Amniotic epithelial cell (primary cell): ENCODE data around the gene UBASH3A.

ENCODE experiments used
- DNase-seq: peaks from one replicate; pipeline ENCODE4 v3.0.0-alpha.2; 2010; ENCODE audit warnings: low read depth

UBASH3A gene, protein sequence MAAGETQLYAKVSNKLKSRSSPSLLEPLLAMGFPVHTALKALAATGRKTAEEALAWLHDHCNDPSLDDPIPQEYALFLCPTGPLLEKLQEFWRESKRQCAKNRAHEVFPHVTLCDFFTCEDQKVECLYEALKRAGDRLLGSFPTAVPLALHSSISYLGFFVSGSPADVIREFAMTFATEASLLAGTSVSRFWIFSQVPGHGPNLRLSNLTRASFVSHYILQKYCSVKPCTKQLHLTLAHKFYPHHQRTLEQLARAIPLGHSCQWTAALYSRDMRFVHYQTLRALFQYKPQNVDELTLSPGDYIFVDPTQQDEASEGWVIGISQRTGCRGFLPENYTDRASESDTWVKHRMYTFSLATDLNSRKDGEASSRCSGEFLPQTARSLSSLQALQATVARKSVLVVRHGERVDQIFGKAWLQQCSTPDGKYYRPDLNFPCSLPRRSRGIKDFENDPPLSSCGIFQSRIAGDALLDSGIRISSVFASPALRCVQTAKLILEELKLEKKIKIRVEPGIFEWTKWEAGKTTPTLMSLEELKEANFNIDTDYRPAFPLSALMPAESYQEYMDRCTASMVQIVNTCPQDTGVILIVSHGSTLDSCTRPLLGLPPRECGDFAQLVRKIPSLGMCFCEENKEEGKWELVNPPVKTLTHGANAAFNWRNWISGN

DNA sequence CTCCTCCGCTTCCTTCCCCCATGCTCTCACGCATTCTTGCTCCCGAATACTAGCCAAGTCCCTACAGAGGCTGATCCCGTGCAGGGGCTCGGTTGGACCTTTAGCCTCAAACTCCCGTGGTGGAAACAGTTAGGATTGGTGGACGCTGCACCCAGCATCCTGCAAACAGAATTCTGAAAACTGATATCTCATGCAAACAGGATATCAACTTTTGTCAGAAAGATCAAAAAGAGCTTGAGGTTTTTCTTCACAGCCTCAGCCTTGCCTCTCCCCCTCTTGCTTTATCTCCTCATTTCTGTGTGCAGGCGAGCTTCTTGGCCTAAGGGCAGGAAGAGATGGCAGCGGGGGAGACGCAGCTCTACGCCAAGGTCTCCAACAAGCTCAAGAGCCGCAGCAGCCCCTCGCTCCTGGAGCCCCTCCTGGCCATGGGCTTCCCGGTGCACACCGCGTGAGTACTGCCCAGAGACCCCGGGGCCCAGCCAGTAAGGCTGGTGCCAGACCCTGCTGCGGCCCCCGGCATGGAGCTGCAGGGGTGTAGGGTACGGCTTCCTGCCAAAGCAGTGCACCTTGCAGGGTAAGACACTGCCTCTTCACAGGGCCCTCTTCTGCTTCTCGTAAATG lies at the start of gene UBASH3A:
UBASH3A (plus strand) TSS at position 292 of the 621 bp plus-strand sequence; CDS start at position 336, 44 bp downstream.
- no peak for DNase-seq

DNA sequence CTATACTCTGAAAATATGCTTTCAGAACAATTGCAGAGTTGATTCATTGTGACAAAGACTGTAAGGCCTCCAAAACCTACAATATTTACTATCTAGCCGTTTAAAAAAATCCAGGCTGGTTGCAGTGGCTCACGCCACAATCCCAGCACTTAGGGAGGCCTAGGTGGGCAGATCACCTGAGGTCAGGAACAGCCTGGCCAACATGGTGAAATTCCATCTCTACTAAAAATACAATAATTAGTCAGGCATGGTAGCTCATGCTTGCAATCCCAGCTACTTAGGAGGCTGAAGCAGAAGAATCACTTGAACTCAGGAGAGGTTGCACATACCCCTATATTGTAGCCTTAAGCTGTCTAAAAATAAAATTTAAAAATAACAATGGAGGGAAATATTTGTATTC lies 47.7 kb upstream of the UBASH3A start:
- DNase-seq = no peak

DNA sequence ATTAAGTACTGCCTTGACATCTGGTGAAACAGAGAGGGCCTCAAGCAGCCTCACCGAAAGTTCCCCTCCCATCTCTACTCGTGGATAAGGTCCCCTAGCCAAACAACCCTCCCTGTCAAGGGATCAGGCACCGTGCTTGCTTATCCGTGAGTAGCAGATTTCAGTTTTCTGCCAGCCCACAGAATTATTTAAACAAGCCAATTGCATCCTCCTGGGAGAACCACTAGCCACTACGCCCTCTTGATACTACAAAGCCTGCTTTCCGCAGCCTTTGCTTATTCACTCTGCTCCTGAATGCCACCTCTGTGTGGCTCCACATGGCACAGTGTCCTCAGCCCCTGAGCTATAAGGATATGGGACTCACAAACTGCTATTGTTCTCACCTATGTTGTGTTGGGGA lies 47.1 kb upstream of the UBASH3A start:
- DNase-seq = no peak

DNA sequence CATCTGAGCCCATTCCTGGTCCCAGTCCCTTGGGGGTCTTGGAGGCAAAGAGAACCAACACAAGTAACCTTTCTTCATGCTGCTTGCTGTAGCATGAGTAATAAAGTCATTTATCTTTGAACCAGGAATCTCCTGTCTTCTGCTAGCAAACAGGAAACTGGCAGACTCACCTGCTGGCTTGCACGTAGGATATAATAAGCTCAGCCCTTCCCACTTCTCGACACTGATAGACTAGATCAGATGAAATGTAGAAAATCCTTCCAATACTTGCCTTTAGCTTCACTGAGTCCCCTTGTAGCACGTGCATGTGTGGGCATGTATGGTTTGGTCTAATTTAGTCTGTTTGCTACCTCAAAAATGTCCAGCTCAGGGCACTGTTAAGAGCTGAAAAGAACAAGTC lies 46.4 kb upstream of the UBASH3A start:
- no peak for DNase-seq

DNA sequence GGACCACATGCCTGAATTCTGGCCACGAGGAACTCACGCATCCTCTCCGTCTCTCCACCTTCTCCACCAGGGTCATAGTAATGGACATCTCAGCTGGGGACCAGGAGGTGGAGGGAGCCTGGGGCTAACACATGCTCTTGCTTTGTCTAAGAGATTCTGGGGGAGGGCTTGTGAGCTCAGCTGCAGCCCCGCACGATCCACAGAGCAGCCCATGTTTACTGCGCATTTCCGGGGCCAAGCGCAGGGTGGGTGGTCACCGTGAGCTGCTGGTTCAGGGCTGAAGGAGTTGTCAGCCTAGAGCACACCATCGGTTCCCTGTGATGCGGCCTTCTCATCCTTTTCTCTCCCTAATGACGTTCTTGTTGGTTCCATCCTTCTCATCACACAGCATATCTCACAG lies 45.4 kb upstream of the UBASH3A start:
- DNase-seq = no peak

DNA sequence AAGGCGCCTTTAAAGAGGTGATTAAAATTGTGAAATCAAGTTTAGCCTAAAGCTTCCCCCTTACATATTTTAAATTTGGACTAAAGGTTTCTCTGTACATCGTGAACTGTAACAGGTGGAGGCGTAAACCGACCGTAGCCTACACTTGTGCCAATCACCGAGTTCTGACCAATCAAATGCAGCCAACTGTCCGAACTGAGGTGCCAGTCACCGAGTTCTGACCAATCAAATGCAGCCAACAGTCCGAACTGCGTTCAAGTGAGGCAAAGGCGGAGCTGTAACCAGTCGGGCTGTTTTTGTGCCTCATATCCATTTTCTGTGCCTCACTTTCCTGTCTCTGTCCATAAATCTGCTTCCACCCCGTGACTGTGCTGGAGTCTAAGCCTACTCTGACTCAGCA lies 44.8 kb upstream of the UBASH3A start:
- DNase-seq = no peak

DNA sequence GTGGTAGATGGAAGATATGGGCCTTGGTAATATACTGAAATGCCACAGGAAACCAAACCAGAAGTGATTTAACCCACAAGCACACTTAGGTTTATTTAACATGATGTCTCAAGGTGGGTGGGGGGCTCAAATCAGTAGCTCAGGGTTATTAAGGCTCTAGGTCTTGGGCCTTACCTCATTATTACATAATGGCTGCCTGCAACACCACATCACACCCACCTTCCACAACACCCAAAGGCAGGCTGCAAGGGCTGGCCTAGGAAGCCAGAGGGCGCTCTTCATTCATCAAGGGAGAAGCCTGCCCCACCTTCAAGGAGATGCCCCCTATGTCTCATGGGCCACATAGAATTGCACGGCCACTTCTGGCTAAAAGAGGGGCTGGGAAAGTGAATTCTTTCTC lies 43.4 kb upstream of the UBASH3A start:
- DNase-seq = no peak

DNA sequence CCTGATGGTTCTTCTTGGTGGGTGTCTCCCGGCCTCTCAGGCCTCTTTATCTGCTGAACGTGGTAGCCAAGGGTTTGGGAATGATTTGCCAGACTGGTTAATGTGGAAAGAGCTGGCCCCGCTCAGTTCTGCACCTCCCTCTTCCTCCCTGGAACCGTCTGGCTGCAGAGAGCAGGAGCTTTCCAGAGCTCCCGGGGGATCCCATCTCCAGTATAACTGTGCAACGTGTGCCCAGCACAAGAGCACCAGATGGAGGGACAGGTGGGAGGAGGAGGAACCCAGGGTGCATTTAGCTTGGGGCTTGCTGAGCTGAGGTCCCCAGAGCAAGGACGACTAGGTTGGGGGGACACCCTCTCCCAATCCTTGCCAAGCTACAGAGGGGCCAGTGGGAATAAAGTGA lies 42.4 kb upstream of the UBASH3A start:
- DNase-seq = no peak

DNA sequence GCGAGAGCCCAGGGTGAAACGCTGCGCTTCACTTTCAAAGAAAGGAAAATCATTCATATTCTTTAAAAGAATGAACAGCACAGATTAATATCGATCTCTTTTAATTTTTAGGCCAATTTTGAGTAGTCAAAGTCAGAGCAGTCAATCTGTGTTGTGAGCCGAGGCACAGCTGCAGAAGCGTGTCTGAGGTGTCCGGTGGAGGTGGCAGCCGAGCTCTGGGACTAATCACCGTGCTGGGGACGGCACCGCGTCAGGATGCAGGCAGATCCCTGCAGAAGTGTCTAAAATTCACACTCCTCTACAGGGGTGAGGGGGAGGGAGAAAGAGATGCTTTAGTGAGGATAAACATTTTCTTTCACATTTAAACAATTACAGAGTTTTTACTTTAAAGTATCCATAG lies 41.5 kb upstream of the UBASH3A start:
- DNase-seq = no peak

DNA sequence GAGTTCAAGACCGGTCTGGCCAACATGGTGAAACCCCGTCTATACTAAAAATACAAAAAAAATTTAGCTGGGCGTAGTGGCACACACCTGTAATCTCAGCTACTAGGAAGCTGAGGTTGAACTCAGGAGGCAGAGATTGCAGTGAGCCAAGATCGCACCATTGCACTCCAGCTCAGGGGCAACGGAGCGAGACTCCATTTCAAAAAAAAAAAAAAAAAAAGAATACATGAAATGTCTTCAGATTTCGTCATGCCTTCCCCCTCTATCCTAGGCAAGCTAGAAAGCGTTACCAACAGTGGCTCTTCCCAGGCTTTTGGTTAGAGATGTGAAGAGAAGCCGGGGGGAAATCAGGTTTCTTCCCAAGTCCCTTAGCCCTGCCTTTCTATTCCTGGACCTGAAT lies 41.0 kb upstream of the UBASH3A start:
- no peak for DNase-seq

DNA sequence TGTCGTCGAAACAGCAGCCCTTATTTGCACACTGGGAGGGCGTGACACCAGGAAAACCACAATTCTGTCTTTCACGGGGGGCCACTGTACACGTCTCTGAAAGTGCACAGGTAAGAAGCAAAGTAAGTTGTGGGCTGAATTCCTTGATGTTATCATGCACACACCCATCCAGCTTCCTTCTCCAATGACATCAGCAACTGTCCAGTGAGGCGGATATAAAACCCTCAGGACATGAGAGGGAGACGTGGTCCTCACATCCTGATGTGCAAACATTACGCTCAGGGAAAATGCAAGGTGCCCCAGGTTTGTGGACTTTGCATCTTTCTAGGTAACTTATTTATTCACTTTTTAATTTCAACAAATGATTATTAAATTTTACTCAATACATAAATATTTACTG lies 40.4 kb upstream of the UBASH3A start:
- no peak for DNase-seq

DNA sequence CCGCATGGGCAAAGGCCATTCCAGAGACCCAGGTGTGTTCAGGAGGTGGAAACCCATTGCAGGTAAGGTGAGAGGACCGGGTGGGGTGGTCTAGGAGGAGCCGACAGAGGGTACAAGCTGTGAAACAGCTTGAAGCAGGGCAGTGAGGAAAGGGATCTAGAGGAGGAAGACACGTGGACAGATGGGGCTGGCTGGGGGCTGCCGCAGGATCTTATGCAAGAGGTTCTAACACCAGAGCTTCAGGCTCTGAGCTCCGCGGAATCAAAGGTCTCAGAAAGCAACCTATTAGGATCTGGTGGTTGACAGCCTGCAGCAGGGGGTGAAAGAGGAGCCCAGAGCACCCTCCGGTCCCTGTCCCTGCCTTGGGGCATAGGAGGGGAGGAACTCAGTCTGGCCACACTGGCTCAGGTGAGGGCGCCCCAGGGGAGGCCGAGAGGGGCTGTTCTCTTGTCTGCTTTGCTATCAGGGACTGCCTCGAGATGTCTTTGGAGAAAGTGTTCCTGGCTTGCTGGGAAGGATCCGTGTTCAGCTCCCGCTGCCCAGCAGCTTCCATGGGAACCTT lies 39.3 kb upstream of the UBASH3A start:
- DNase-seq = no peak

DNA sequence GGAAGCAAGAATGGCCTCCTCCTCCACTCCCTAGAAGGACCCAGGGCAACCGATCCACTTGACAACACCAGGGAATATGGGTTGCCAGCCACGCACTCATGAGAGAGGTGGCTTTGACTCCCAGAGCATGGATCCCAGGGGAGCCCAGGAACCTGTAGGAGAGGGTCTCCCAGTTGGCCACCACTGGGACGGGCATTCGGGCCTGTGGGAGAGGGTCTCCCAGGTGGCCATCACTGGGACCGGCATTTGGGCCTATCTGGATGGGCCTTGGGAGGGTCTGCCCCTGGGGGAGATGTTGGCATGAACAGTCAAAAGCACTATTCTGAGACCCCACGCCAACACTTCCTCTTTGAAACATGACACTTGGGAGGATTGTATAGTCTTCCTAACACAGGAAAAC lies 37.9 kb upstream of the UBASH3A start:
- DNase-seq = no peak

DNA sequence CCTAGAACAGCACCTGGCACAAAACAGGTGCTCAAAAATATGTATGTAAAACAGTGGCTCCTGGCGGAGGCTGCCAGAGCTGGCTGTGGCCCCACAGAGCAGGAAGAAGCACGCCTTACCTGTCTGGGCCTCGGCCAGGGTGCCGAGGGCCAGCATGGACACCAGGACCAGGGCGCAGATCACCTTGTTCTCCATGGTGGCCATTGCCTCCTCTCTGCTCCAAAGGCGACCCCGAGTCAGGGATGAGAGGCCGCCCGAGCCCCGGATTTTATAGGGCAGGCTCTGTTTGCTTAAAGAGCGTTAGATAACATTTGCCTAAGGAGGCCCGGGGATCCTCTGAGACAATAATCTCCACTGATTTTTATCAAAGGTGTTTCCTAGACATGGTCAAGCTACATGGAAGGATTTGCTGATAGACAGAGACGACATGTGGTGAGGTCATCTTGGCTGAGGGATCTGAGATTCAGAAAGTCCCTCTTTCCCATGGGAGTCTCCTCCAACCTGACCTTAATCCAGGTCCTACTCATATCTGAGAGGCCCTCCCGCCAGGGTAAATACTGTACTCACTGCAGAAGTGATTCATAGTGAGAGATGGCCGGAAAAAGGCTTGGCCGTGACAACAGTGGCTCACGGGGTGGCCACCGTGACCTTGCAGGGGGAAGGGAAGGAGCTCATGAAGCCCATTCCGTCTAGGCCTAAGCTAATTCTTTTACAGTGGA lies 37.3 kb upstream of the UBASH3A start, which contains the start of gene TFF1:
TFF1 (minus strand) TSS at position 244 of the 719 bp plus-strand sequence; CDS start at position 204, 40 bp downstream.
- DNase-seq = no peak

DNA sequence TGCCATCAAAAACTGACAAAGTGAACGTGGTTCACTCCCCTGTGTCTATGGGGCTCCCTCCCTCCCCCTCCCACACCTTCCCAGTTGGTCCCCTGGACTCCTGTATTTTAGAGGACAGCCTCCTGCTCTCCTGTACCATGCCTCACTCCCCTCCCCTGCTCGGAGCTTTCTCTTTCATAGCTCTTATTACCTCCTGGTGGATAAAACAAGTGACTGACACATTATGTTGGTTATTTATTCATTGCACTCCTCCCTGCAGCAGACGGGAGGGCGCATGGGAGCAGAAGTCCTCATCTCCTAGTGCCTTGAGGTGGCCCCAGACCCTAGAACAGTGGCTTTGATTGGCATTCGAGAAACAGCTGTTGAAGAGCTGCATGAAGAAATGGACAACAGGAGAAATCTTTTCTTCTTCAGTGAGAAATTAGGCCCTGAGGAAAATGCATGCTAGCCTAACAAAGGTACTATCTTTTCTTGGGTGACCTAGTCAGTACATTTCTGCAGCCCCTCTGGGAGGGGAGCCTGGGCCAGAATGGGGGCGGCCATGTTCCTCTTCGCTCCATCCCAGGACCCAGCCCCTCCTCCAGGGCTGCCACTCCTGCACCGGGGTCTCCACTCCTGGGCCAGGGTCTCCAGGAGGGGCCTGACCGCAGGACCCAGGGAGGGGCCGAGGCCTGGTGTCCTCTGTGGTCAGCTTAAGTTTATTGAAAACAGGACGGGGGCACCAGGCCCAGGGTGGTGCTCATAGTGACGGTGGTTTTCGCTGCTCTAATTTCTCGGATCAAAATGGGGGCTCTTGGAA lies 36.1 kb upstream of the UBASH3A start:
- DNase-seq = no peak

DNA sequence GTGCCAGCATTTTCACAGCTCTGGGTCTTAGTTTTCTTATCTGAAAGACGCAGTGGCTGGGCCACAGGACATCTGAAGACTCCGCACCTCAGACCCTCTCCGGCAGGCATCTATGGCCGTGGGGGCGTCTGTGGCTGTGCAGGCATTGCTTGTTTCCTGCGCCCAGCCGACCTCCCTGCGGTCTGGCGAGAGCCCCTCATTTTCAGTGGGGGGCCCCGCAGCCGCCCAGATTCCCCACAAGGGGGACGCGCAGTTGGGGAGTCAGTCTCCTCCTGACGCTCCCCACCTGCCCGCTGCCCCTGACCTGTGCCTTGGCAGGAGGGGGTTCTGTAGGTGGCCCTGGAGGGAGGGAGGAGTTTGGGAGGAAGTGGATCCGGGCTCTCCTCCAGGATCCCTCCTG lies 33.9 kb upstream of the UBASH3A start:
- DNase-seq = no peak

DNA sequence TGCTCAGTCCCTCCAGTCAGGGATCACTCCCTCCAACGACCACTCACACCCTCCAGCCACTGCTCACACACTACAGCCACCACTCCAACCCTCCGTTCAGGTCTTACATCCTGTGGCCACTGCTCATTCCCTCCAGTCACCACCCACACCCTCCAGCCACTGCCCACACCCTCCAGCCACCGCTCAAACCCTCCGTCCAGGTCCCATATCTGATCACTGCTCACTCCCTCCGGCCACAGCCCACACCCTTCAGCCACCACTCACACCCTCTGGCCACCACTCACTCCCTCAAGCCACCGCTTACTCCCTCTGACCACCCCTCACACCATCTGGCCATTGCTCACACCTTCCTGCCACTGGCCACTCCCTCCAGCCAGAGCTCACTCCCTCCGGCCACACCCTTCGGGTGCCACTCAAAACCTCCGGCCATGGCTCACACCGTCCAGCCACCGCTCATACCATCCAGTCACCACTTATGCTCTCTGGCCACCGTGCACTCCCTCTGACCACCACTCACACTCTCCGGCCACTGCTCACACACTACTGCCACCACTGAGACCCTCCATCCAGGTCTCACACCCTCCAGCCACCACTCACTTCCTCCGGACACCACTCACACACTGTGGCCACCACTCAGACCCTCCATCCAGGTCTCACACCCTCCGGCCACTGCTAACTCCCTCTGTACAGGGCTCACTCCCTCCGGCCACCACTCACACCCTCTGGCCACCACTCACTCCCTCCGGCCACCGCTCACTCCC lies 32.6 kb upstream of the UBASH3A start:
- DNase-seq = no peak

DNA sequence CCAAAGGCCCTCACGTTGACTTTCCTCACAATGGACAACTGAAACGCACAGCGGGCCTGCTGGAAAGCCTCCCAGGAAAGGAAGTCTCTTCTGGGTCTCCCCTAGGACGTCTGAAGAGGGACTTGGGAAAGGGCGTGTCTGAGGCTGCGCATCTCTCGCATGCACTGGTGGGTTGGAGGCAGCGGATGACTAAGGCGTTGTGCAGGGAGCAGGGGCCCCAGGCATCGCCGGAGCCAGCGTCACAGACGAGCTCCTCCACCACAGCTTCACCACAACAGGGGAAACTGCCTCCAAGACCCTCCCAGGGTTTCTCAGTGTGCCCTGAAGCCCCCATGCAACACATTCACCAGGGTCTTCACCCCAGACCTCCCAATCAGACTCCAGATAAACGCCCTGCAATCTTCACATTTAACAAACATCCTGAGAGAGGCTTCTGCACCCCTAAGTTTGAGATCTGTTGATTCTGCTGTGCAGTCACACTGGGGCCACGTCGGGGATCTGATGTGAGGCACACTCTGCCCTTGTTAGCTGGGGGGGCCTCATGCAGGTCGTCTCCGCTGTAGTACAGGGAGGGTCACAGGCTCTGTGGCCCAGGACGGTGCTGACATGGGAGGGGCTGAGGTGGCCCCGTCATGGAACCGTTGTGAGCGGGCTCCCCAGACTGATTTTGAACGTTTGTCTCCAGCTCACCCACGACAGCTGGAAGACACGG lies 30.4 kb upstream of the UBASH3A start:
- no peak for DNase-seq

DNA sequence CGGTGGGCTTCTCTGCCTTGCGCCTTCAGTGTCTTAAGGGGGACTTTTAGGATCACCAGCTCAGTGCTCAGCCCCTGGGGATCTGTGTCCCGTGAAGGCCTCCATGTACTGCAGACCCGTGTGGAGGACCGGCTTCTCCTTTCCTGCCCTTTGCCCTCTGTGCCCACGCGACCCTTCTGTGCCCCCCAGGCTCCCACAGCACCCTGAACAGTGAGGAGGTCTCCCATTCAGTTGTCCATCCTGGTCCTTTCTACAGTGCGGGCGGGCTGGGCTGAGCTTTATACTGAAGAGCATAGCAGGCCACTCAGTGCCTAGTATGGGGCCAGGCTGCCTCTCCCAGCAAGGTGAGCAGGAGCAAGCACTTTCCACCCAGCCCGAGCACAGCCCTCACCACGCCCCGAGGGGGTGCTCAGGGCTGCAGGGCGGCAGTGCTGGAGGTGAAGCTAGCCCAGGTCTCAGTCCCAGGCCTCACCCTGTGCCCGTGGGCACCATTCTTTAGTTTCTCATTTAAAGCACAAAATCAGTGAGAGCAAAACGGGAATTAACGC lies 29.7 kb upstream of the UBASH3A start:
- DNase-seq = no peak

DNA sequence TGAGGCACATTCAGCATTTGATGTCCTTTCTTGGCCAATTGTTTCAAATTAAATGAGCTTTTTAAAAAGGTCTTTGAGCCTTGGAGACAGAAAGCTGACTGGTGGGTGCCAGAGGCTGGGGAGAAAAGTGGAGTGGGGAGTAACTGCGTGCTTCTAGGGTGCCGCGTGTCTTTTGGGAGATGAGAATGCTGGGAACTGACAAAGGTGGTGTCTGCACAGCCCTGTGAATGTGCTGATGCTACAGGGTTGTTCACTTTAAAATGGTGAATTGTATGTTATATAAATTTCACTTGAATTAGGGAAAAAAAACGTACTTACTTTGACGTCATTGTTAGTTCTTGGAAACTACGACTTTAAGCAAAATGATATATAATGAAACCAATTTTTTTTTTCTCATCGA lies 29.2 kb upstream of the UBASH3A start:
- no peak for DNase-seq
